ENCODE measurements around the gene UBE2Q1.

The UBE2Q1 gene

GRCh38 chr1:154502744-154503115 is 55.7 kb downstream of the UBE2Q1 start:
- ATAC-seq = no peak
- peak; percentile 10 for DNase-seq

GRCh38 chr1:154502066-154502743 is 56.3 kb downstream of the UBE2Q1 start, which contains the start of the genes SHE and TDRD10:
Gene SHE, minus strand, starts transcription at chr1:154502412. Its CDS starts 386 bp downstream, at chr1:154502026.
Gene TDRD10, plus strand, starts transcription at chr1:154502219. Its CDS starts 4,685 bp downstream, at chr1:154506904.
- DNase-seq (peak; percentile 23), ATAC-seq (no peak)

- no peak for ATAC-seq
Measured at GRCh38 chr1:154501423-154502065, 56.9 kb downstream of the UBE2Q1 start.

GRCh38 chr1:154500533-154500932 is 57.9 kb downstream of the UBE2Q1 start:
- no peak for ATAC-seq
- no peak for DNase-seq

More at GRCh38 chr1:154501423-154502065, 56.9 kb downstream of the UBE2Q1 start:
- DNase-seq = no peak

- no peak for DNase-seq
- peak; percentile 66 for ATAC-seq
Measured at GRCh38 chr1:154499446-154499845, 59.0 kb downstream of the UBE2Q1 start.
